ENCODE measurements around the gene SCN4A.
"Not testable (repeated sequence)": the region's sequence is repeated elsewhere in the genome, so short reads cannot be mapped to it uniquely, and the experiment has no call there.

- not testable (repeated sequence) for TF ChIP-seq POLR2A (IDR thresholded peaks at IDR 0.05; ENCODE audit: low read depth, low read length); TAF1 (IDR thresholded peaks at IDR 0.05; ENCODE audit: borderline replicate concordance, low read depth, low read length); POLR2AphosphoS5 (IDR thresholded peaks at IDR 0.05; ENCODE audit: low read depth, low read length)
These were observed 53.9 kb downstream of the SCN4A start, which contains the start of gene GH1 for GRCh38 chr17:63918789-63919305.
